C4-2B (cell line): Measurements from ENCODE around the gene LRMDA.

ENCODE experiments used
- ZFX ChIP-seq: fragments of 450-650 bp; IDR thresholded peaks from 2 replicates; pipeline ENCODE4 v1.6.1; 2017
- TF ChIP-seq, protein P1 (sequence below): fragments of 450-650 bp; conservative IDR thresholded peaks from 2 replicates; pipeline ENCODE4 v1.5.1; 2017; ENCODE audit warnings: mild to moderate bottlenecking

DNA sequence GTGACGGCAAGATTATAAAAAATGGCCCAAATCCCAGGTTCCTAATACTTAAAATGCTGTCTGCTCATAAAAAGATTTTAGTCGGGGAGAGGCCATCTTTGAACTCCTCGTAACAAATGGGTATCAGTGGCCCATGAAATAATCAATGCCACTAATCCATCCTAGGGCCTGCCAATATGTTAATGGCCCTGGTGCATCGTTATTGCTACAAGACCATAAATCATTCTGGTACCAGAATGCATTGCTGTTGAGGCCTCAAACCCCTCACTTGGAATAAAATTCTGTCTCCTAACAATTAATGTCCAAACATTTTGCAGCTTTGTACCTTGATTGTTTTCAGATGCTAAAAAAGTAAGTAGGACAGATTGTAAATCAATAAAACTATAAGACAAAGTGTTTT is 290.6 kb downstream of the LRMDA start:
- TF ChIP-seq, protein P1, sequence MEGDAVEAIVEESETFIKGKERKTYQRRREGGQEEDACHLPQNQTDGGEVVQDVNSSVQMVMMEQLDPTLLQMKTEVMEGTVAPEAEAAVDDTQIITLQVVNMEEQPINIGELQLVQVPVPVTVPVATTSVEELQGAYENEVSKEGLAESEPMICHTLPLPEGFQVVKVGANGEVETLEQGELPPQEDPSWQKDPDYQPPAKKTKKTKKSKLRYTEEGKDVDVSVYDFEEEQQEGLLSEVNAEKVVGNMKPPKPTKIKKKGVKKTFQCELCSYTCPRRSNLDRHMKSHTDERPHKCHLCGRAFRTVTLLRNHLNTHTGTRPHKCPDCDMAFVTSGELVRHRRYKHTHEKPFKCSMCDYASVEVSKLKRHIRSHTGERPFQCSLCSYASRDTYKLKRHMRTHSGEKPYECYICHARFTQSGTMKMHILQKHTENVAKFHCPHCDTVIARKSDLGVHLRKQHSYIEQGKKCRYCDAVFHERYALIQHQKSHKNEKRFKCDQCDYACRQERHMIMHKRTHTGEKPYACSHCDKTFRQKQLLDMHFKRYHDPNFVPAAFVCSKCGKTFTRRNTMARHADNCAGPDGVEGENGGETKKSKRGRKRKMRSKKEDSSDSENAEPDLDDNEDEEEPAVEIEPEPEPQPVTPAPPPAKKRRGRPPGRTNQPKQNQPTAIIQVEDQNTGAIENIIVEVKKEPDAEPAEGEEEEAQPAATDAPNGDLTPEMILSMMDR: no peak
- TF ChIP-seq ZFX: no peak
